ENCODE results near the gene RGS12.

- TF ChIP-seq POLR2AphosphoS5 (IDR thresholded peaks at IDR 0.05; ENCODE audit: insufficient read depth in 1 of 2, low read depth in 1 of 2) (no peak), CTCF (IDR thresholded peaks at IDR 0.05) (no peak), POLR2A (IDR thresholded peaks at IDR 0.05) (no peak)
These were observed 25.0 kb upstream of the RGS12 start for GRCh38 chr4:3267576-3268394.

Data from vagina (tissue), 2 donors.